ENCODE results near the gene ASF1A. TPM values are rescaled to one million over a fixed set of nuclear protein-coding genes. Genes with fewer than 3 reads are reported as not detected.

Gene ASF1A
- total and polyA plus RNA-seq, 9 of the 15 experiments (the other 6 are each of a cell fraction or from before 2014, with no cell fraction given) = 31.5 to 45.3 (median 34.8) TPM

DNA sequence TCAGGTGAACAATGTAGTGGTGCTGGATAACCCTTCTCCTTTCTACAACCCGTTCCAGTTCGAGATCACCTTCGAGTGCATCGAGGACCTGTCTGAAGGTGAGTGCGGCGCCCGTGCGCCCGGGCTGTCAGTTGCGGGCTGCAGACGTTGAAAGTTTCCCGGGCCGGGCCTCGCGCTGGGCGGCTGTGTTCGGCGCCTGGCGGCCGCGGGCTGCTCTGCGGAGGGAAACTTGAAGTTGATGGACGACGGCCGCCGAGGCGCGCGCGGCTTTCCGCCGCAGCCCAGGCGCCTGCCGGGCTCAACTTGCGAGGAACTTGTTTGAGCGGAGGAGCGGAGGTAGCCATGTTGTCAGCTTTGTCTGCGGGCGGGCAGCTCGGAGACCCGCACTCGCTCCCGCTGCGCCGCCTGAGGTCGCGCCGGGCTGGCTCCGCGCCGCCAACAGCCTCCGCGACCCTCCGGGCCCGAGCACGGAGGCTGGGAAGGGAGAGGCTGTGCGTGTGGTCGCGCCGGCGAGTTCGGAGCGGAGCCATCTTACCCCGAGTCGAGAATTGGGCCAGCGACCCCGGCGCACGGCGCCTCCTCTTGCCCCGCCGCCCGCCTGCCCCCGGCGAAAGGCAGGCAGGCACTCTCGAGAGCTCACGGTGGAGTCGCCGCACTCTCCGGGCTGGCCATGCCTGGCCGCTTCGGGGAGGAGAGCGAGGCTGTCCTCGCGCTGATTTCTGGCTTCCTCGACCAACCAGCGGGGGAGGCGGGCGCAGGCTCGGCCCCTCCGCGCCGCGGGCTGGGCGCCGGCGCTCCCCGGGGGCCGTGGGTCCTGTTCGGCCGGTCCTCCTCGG lies 691 bp downstream of the ASF1A start (continued):
- TF ChIP-seq, protein P1, sequence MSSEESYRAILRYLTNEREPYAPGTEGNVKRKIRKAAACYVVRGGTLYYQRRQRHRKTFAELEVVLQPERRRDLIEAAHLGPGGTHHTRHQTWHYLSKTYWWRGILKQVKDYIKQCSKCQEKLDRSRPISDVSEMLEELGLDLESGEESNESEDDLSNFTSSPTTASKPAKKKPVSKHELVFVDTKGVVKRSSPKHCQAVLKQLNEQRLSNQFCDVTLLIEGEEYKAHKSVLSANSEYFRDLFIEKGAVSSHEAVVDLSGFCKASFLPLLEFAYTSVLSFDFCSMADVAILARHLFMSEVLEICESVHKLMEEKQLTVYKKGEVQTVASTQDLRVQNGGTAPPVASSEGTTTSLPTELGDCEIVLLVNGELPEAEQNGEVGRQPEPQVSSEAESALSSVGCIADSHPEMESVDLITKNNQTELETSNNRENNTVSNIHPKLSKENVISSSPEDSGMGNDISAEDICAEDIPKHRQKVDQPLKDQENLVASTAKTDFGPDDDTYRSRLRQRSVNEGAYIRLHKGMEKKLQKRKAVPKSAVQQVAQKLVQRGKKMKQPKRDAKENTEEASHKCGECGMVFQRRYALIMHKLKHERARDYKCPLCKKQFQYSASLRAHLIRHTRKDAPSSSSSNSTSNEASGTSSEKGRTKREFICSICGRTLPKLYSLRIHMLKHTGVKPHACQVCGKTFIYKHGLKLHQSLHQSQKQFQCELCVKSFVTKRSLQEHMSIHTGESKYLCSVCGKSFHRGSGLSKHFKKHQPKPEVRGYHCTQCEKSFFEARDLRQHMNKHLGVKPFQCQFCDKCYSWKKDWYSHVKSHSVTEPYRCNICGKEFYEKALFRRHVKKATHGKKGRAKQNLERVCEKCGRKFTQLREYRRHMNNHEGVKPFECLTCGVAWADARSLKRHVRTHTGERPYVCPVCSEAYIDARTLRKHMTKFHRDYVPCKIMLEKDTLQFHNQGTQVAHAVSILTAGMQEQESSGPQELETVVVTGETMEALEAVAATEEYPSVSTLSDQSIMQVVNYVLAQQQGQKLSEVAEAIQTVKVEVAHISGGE (CRISPR knock-in tag; IDR thresholded peaks at IDR 0.05) = peak in 1 of 3 experiments; percentile 43; a peak in 1 of 6 replicates
- TF ChIP-seq NFIC (IDR thresholded peaks at IDR 0.05) = no peak
- TF ChIP-seq NFRKB (IDR thresholded peaks at IDR 0.05; ENCODE audit: low read depth) = no peak
- peak; percentile 89 for TF ChIP-seq BRD4 (IDR thresholded peaks at IDR 0.05)
- no peak for TF ChIP-seq NBN (IDR thresholded peaks at IDR 0.05; ENCODE audit: low read depth)
- no peak; the same call in 1 of the 2 replicates for TF ChIP-seq ZNF644 (tag; IDR thresholded peaks at IDR 0.05; ENCODE audit: low read depth)
- TF ChIP-seq MEF2A (IDR thresholded peaks at IDR 0.05; ENCODE audit: control insufficient read depth, low read depth, low read length) = no peak
- no peak for TF ChIP-seq SETDB1 (IDR thresholded peaks at IDR 0.05; ENCODE audit: low read length)
- TF ChIP-seq, protein P2, sequence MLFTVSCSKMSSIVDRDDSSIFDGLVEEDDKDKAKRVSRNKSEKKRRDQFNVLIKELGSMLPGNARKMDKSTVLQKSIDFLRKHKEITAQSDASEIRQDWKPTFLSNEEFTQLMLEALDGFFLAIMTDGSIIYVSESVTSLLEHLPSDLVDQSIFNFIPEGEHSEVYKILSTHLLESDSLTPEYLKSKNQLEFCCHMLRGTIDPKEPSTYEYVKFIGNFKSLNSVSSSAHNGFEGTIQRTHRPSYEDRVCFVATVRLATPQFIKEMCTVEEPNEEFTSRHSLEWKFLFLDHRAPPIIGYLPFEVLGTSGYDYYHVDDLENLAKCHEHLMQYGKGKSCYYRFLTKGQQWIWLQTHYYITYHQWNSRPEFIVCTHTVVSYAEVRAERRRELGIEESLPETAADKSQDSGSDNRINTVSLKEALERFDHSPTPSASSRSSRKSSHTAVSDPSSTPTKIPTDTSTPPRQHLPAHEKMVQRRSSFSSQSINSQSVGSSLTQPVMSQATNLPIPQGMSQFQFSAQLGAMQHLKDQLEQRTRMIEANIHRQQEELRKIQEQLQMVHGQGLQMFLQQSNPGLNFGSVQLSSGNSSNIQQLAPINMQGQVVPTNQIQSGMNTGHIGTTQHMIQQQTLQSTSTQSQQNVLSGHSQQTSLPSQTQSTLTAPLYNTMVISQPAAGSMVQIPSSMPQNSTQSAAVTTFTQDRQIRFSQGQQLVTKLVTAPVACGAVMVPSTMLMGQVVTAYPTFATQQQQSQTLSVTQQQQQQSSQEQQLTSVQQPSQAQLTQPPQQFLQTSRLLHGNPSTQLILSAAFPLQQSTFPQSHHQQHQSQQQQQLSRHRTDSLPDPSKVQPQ (CRISPR knock-in tag; IDR thresholded peaks at IDR 0.05; ENCODE audit: borderline replicate concordance) = no peak
- TF ChIP-seq, protein P3, sequence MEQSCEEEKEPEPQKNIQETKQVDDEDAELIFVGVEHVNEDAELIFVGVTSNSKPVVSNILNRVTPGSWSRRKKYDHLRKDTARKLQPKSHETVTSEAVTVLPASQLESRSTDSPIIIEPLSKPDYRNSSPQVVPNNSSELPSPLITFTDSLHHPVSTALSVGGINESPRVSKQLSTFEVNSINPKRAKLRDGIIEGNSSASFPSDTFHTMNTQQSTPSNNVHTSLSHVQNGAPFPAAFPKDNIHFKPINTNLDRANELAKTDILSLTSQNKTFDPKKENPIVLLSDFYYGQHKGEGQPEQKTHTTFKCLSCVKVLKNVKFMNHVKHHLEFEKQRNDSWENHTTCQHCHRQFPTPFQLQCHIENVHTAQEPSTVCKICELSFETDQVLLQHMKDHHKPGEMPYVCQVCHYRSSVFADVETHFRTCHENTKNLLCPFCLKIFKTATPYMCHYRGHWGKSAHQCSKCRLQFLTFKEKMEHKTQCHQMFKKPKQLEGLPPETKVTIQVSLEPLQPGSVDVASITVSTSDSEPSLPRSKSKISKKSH (CRISPR knock-in tag; IDR thresholded peaks at IDR 0.05) = no peak
- TF ChIP-seq RBM25 (IDR thresholded peaks at IDR 0.05; ENCODE audit: low read depth, low read length, severe bottlenecking) = peak; percentile 19
- TF ChIP-seq ZNF165 (CRISPR knock-in tag; IDR thresholded peaks at IDR 0.05; ENCODE audit: borderline replicate concordance) = peak; percentile 24; the same call in 1 of the 2 replicates
- TF ChIP-seq ZNF778 (CRISPR knock-in tag; IDR thresholded peaks at IDR 0.05) = no peak
- TF ChIP-seq, protein P4, sequence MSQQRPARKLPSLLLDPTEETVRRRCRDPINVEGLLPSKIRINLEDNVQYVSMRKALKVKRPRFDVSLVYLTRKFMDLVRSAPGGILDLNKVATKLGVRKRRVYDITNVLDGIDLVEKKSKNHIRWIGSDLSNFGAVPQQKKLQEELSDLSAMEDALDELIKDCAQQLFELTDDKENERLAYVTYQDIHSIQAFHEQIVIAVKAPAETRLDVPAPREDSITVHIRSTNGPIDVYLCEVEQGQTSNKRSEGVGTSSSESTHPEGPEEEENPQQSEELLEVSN (IDR thresholded peaks at IDR 0.05; ENCODE audit: borderline replicate concordance in 1 of 2, extremely low read depth in 1 of 2, insufficient read depth in 1 of 2, insufficient read length in 1 of 2, low read depth in 1 of 2, low read length in 1 of 2, poor library complexity in 1 of 2, severe bottlenecking in 1 of 2) = peak in 1 of 2 experiments; percentile 68
- no peak for TF ChIP-seq ZNF239 (CRISPR knock-in tag; IDR thresholded peaks at IDR 0.05)
- TF ChIP-seq RB1 (IDR thresholded peaks at IDR 0.05; ENCODE audit: low read depth) = peak; percentile 33; the same call in 1 of the 2 replicates
- no peak for TF ChIP-seq ZNF133 (CRISPR knock-in tag; IDR thresholded peaks at IDR 0.05)
- TF ChIP-seq ZNF57 (CRISPR knock-in tag; IDR thresholded peaks at IDR 0.05) = no peak
